ENCODE results near the gene HLA-A. TPM values are rescaled to one million over a fixed set of nuclear protein-coding genes. Genes with fewer than 3 reads are reported as not detected.

The HLA-A gene
- total and polyA plus RNA-seq, 9 of the 15 experiments (the other 6 are each of a cell fraction or from before 2014, with no cell fraction given): 0.46 to 3.3 TPM; not detected in 7

- Histone ChIP-seq H3K4me3 (no peak overlapping the region), H3K79me2 (ENCODE audit: control insufficient read depth, insufficient read depth, low read length) (no peaks in the 10 kb centered on the region), H3K9me1 (ENCODE audit: control insufficient read depth, insufficient read depth, low read length) (no peaks in the 10 kb centered on the region), H3K4me2 (ENCODE audit: insufficient read depth, low read length) (no peak overlapping the region), H3K27me3 (ENCODE audit: control insufficient read depth in 2 of 2, insufficient read depth in 2 of 2, low read length in 2 of 2) (peaks cover 12 to 31% of the 10 kb centered on the region in 2 experiments), H3K36me3 (ENCODE audit: control insufficient read depth, insufficient read depth, low read length) (no peaks in the 10 kb centered on the region), H3K4me1 (replicated peaks in 1 of 2; ENCODE audit: control insufficient read depth in 2 of 2, insufficient read depth in 2 of 2, low read length in 2 of 2) (no peaks in the 10 kb centered on the region), H3K9ac (ENCODE audit: insufficient read depth in 1 of 2, low read depth in 2 of 2, low read length in 2 of 2) (no peak overlapping the region), H3K27ac (ENCODE audit: extremely low read depth, low read depth, low read length) (no peak overlapping the region), H3K9me3 (replicated peaks; ENCODE audit: control insufficient read depth, insufficient read depth, low read depth, low read length) (no peaks in the 10 kb centered on the region), H4K20me1 (replicated peaks; ENCODE audit: control insufficient read depth, insufficient read depth, low read length) (no peaks in the 10 kb centered on the region), H2AFZ (ENCODE audit: low read depth, low read length) (no peak overlapping the region)
- FAIRE-seq (no peak), DNase-seq (ENCODE audit: extremely low read depth in 1 of 4, low spot score in 3 of 4) (no peak), ATAC-seq (no peak)
- ChIA-PET CTCF (ENCODE audit: low intra/inter-chr PET ratio) (no interaction called here), POLR2A (no interaction called here)
- in situ Hi-C loops (cut with MboI) (loop anchor here (5.0 kb wide), 1 partner anchor 48 kb away; no protein-coding TSS in a partner anchor), intact Hi-C loops (cut with micrococcal nuclease) (no loop called here)
- 0% methylated on average over 1 of the region's 1 CpG for WGBS (ENCODE audit: insufficient coverage, low coverage, missing lambda C conversion rate)
- BruUV-seq (replicated peaks): no TSS peak
- TF ChIP-seq RAD21 (CRISPR knock-in tag; conservative IDR thresholded peaks at IDR 0.05 in 1 of 2, IDR thresholded peaks at IDR 0.05 in 1 of 2): no peak
- no peak for TF ChIP-seq WHSC1 (IDR thresholded peaks at IDR 0.05; ENCODE audit: low read length)
- peak; percentile 55 for TF ChIP-seq FOSL1 (tag; conservative IDR thresholded peaks at IDR 0.05)
- no peak for TF ChIP-seq ZNF23 (CRISPR knock-in tag; IDR thresholded peaks at IDR 0.05)
- TF ChIP-seq ZNF583 (CRISPR knock-in tag; IDR thresholded peaks at IDR 0.05): no peak
- TF ChIP-seq RBM25 (IDR thresholded peaks at IDR 0.05; ENCODE audit: low read depth, low read length, severe bottlenecking): no peak
- TF ChIP-seq ZNF12 (CRISPR knock-in tag; IDR thresholded peaks at IDR 0.05): no peak
- TF ChIP-seq, protein P1, sequence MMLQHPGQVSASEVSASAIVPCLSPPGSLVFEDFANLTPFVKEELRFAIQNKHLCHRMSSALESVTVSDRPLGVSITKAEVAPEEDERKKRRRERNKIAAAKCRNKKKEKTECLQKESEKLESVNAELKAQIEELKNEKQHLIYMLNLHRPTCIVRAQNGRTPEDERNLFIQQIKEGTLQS (IDR thresholded peaks at IDR 0.05): peak; percentile 54
- TF ChIP-seq, protein P1 (CRISPR knock-in tag; conservative IDR thresholded peaks at IDR 0.05): no peak
- peak; percentile 42; the same call in 1 of the 2 replicates for TF ChIP-seq JUND (IDR thresholded peaks at IDR 0.05; ENCODE audit: borderline replicate concordance, low read depth, low read length)
- TF ChIP-seq JUND (tag; IDR thresholded peaks at IDR 0.05; ENCODE audit: borderline replicate concordance, low read depth, low read length): no peak
- no peak for TF ChIP-seq ZNF253 (CRISPR knock-in tag; conservative IDR thresholded peaks at IDR 0.05)
- no peak for TF ChIP-seq E2F3 (CRISPR knock-in tag; IDR thresholded peaks at IDR 0.05)
- TF ChIP-seq SNIP1 (IDR thresholded peaks at IDR 0.05; ENCODE audit: low read depth): no peak
- no peak for TF ChIP-seq ZBTB11 (CRISPR knock-in tag; IDR thresholded peaks at IDR 0.05)
- TF ChIP-seq ARID1B (IDR thresholded peaks at IDR 0.05): no peak
- TF ChIP-seq MTA3 (IDR thresholded peaks at IDR 0.05; ENCODE audit: borderline replicate concordance): no peak
- TF ChIP-seq SRSF9 (IDR thresholded peaks at IDR 0.05; ENCODE audit: borderline replicate concordance, low read depth, low read length): no peak
- no peak for TF ChIP-seq PHF20 (IDR thresholded peaks at IDR 0.05; ENCODE audit: partially characterized antibody)
- TF ChIP-seq ELF2 (CRISPR knock-in tag; IDR thresholded peaks at IDR 0.05): no peak
- no peak for TF ChIP-seq RBBP5 (IDR thresholded peaks at IDR 0.05; ENCODE audit: borderline replicate concordance, insufficient read depth, low read length, poor library complexity, severe bottlenecking)
Measured at GRCh38 chr6:29909985-29910384, 32.3 kb upstream of the HLA-A start.
